Non-pigmented ciliary epithelial cell (primary cell): ENCODE measurements around the gene CYSLTR1.
"Not testable (repeated sequence)": the region's sequence is repeated elsewhere in the genome, so short reads cannot be mapped to it uniquely, and the experiment has no call there.

Experiments
- DNase-seq: peaks from one replicate; pipeline ENCODE4 v3.0.0-alpha.2; 2010; ENCODE audit warnings: low read depth

CYSLTR1 gene, protein sequence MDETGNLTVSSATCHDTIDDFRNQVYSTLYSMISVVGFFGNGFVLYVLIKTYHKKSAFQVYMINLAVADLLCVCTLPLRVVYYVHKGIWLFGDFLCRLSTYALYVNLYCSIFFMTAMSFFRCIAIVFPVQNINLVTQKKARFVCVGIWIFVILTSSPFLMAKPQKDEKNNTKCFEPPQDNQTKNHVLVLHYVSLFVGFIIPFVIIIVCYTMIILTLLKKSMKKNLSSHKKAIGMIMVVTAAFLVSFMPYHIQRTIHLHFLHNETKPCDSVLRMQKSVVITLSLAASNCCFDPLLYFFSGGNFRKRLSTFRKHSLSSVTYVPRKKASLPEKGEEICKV

DNA sequence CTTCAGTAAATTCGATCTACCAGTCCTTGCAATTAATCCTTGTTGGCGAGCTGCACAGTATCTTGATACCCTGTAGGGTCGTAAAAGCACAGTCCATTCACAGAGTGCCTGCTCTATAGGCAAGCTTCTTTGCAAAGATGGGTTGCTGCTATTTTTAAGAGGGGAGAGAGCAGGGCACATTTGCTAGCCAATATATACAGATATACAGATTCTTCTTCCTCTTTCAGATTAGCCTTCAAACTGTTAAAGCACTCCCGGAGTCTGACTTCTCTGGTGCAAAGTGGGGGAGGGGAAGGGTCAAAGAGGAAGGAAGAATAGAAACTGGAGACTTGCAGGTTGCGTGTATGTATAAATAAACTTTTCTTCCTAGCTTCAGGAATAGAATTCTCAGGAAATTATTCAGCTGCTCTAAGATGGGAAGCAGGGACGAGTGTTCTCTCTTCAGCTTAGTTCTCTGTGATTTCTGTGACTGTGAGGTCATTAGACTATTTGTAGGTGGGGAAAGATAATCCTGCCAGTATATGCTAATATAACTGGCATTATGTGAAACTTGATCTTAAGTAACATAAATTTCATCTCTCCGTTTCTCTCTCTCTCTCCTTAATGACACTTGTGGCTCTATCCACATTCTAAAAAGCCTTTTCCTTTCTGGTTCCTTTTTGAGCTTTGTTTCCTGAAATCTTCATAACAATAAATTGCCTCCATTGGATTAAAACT lies at the start of gene CYSLTR1:
Gene CYSLTR1, minus strand, starts transcription at position 242 of the 717 bp plus-strand sequence. CDS start 53,865 bp downstream, outside the sequence.
- DNase-seq, result no peak

DNA sequence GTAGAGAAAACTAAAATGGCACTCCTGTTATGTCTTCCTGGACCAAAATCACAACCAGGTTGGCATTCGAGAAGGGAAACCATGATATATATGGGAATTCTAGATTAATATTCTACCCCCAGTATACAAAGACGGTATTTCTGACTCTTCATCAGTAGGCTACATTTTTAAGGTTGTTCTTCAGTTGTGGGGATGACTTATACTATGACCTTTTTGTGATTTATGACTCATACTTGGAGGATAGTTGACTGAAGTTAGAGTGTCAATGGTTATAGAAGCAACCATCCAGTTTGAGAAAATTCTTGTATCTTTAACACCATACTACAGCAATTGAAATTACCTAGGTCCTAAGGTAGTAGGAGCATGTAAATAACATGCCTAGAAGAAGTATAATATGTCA lies 49.8 kb upstream of the CYSLTR1 start:
- DNase-seq, result no peak

DNA sequence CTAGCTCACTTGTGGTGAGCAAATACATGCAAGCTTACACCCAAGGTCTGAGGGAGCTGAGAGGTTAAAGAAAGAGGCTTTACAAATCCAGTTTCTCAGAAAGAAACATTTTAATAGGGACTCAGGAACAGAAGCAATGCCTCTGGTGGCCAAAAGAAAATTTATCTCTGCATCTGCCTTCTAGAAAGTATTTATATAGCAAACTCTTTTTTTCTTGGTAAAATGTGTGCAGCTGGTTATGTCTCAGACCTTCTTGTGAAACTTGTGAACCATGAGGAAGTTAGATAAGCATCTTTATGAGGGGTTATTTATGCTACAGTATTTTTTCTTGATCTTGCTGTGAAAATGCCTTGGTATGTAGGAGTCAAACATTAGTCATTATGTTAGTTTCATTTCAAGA lies 48.5 kb upstream of the CYSLTR1 start:
- no peak for DNase-seq

DNA sequence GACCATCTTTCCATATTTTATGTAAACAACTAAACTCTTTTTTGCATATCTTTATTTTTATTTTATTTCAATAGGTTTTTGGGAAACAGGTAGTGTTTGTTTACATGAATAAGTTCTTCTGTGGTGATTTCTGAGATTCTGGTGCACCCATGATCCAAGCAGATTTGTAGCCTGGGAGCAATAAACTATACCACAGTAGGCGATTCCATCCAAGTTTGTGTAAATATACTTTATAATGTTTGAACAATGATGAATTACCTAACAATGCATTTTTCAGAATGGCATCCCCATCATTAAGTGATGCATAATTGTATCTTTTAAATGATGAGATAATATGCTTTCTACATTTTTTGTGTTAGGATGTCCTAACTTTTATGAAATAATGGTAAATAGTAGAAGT lies 39.2 kb upstream of the CYSLTR1 start:
- DNase-seq, result no peak

DNA sequence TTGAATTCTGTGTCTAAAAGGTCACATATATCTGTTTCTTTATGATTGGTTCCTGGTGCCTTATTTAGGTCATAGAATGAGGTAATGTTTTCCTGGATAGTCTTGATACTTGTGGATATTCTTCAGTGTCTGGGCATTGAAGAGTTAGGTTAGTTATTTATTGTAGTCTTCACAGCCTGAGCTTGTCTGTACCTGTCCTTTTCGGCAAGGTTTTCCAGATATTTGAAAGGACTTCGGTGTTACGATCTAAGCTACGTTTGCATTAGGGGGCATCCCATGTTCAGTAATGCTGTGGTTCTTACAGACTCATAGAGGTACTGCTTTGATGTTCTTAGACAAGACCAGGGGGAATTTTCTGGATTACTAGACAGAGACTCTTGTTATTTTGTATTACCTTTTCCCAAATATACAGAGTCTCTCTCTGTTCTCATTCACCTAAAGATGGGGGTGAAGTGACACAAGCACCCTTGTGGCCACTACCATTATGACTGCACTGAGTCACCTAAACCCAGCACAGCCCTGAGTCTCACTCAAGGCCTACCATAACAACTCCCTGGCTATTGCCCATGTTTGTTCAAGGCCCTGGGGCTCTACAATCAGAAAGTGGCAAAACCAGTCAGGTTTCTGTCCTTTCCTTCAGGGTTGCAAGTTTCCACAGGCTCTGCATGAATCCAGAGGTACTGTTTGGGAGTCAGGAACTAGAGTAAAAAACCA lies 30.1 kb upstream of the CYSLTR1 start:
- DNase-seq, result no peak

DNA sequence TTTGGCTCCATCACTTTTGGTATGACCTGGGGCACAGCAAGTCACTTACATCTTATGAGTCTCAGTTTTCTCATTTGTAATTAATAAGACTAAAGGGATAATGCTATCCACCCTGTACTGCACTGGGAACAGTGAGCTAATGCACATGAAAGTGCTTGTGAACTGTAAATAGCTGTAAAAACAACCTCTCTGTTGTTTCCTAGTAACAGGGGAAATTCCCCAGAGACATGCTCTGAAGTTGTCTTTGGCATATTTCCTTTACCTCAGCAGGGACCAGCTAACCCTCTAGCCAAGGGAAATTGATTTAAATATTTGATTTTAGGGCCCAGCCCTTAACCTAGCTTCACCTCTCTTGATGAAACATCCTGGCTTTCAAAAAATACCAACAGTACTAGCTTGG lies 6.1 kb upstream of the CYSLTR1 start:
- DNase-seq, result no peak

DNA sequence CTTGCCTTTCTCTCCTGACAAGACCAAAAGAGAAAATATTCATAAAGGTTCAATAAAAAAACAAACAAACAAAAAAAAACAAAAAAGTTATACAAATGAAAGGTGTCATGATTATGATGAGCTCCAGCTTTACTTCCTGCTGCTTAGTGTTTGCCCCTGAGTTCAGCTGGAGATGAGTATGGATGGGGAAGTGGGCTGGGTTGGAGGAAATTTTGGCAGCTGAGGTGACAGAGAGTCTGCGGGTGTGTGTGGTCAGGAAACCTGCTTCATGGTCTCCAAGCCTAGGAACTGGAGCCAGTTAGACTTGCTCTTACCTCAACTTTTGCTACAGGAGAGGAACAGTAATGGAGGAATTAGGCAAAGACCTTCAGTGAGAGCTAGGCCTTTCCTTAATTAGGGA lies 4.3 kb upstream of the CYSLTR1 start:
- DNase-seq, result no peak

DNA sequence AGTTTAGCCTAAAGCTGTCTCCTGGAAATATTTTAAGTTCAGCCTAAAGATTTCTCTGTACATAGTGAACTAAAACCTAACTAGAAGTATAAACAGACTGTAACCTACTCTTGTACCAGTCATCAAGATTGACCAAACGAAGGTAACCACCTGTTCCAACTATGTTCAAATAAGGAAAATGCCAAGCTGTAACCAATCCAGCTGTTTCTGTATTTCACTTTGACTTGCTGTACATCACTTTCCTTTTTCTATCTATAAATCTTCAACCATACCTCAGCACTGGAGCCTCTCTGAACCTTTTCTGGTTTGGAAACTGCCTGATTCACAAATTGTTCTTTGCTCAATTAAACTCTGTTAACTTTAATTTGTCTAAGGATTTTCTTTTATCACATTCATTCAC lies 3.1 kb upstream of the CYSLTR1 start:
- no peak for DNase-seq

DNA sequence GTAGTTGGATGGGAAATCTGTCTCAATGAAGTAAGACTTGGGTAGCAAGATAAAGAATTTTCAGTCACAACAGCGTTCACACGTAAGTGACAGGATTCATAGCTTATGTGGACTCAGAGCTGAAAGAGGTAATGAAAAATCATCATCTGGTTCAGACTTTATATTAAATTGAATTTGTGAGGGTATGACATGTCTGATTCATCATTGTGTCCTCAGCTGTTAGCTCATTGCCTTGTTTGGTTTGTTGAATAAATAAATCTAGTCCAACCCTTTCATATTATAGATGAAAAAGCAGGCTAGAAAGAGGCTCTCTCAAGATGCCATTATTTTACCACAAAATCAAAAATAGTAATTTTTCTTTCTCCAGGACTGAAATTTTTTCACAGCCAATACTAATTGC lies 2.7 kb upstream of the CYSLTR1 start:
- no peak for DNase-seq

DNA sequence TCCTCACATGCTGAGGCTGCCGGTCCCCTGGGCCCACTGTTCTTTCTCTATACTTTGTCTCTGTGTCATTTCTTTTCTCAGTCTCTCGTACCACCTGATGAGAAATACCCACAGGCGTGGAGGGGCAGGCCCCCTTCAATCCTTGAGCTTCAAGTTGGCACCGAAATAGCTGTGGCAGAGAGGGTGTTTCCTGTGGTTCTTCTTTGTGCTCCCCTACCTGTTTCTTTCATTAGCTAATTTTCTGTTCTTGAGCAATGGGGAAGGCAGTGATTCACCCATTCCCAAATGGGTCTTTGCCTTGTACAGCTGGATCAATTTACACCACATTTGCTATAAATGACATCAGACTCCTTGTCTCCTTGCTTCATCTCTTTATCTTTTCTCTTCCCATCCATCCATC lies 2.1 kb upstream of the CYSLTR1 start:
- no peak for DNase-seq

DNA sequence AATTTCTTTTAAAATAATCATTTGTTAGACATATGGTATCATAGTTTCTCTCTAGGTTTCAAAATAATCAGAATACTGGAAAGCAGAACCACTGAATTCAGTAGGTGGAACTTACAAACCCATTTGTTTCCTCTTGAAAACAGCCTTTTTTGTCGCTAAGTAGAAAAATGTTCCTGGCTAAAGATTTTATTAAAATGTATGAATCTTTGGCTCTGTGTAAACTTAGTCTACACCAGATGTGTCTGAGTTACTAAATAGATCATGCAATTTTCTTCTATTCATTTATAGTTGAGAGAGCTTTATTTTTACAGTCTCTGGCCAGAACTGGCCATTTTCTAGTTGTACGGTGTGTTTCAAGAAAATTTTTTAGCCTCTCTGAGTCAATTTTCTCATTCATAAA lies 1.0 kb downstream of the CYSLTR1 start:
- no peak for DNase-seq

DNA sequence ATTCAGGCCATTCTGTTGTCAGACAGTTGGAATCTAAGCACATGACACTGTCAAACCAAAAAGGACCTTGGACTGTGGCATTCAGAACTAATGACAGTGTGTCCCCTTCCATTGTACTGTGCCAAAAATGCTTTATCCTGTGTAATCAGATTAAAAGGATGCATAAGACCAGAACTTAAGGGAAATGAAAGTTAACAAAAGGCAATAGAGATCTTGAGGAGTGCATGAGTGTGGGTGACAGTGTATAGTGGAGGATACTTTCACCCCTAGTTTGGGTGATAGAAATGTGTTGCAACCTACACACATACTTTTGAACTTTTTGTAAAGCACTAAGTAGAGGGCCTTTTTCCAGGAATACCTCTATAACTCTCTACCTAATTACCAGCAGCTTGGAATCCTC lies 4.5 kb downstream of the CYSLTR1 start:
- no peak for DNase-seq

DNA sequence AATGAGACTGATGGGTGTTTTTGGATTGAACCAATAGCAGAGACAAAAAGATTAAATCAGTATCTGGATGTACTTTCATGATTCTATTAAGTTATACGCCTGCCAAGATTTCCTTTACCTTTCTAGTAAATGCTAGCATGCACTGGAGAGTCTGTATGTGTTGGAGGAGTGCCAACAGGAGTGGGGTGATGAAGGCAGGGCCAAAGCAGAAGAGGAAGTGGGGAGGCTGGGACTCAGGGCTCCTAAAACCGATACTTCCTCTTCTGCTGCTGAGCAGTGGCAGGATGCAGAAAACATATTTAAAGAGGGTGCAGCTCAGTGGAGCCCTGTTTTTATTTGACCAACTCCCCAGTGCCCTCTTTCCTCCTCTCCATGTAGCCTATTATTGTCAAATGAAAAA lies 5.6 kb downstream of the CYSLTR1 start:
- DNase-seq, result no peak

DNA sequence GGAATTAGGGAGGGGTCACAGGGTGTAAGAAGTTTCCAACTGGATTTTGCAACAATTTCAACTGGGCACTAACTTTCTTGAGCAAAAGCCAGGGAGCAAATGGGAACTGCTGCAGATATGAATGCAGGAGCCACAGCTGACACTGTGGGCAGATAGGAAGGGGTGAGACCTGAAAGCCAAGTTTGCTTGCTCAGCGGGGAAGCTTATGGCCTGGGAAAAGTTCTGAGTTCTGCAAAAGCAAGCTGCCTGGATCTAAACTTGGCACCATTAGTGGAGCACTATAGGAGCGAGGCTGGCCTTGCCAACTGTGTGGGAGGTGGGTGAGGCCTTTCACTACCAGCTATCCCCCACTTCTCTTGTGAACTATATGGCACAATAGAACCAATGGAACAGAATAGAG lies 11.1 kb downstream of the CYSLTR1 start:
- DNase-seq, result no peak

DNA sequence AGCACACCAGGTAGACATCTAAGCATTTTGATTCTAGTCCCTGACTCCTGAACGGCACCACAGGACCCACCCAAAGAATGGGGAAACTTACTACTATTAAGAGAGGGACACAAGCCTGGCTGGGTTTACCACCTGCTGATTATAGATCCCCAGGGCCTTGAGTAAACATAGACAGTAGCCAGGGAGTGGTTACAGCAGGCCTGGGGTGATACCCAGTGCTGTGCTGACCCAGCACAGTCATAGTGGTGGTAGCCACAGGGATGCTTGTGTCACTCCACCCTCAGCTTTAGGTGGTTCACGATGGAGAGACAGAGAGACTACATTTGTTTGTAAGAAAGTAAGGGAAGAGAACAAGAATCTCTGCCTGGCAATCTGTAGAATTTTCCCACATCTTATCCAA lies 11.7 kb downstream of the CYSLTR1 start:
- no peak for DNase-seq

DNA sequence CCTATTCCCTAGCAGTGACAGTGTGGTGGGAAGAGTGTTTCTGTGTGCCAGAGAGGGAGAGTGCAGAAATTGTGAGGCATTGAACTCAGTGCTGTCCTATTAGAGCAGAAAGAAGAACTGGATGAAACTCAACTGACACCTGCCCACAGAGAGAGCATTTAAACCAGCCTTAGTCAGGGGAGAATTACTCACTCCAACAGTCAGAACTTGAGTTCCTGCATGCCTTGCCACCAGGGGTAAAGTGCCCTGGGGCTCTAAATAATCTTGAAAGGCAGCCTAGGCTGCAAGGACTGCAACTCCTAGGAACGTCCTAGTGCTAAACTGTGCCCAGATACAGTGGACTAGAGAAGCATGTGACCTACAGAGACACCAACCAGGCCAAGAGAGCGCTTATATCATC lies 12.8 kb downstream of the CYSLTR1 start:
- DNase-seq, result no peak

DNA sequence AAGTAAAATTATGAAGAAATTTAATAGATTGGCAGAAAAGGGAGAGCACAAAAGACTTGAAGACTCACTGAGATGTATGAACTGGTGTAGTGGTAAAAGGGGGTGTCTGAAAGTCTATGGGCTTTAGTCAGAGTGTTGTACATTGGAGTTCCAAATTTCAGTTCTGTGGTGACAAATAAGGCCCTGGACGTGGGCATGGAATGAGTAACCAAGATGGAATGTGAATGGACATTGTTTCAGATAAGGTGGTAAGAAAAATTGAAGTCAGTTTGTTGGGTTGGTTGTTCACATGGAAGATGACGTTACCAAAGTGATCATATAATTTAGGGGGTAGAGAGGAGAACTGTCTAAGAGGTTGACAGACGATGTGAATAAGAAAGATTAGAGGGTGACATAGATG lies 13.9 kb downstream of the CYSLTR1 start:
- DNase-seq, result no peak

DNA sequence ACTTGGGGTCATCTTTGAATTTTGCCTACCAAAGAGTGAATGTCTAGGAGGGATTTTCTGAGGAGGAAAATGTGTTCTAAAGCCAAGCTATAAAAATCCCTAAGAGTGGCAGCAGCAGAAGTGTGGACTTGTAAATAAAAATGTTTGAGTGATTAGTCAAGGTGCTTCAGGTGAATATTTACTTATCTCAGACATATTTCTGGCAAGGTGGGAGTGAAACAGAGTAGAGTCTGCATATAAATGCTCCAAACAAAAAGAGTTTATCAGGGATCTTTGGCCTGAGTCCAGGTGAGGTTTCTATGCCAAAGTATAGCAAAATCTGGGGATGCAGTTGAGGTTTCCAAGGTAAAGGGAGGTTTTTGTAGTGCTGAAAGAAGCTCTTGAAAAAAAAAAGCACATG lies 19.7 kb downstream of the CYSLTR1 start:
- DNase-seq, result no peak

DNA sequence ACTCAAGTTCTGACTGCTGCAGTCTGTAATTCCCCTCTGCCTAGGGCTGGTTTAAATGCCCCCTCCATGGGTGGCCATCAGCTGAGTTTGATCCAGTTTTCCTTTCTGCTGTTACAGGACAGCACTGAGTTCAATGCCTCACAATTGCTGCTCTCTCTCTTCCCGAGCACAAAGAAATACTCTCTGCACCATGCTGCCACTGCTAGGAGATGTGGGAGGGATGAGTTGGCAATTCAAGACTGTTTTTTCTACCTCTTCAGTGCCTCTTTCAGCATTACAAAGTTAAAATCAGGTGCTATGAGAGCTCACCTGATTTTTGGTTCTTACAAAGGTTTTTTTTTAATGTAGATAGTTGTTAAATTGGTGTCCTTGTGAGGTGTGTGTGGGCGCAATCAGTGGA lies 24.3 kb downstream of the CYSLTR1 start:
- DNase-seq, result no peak

DNA sequence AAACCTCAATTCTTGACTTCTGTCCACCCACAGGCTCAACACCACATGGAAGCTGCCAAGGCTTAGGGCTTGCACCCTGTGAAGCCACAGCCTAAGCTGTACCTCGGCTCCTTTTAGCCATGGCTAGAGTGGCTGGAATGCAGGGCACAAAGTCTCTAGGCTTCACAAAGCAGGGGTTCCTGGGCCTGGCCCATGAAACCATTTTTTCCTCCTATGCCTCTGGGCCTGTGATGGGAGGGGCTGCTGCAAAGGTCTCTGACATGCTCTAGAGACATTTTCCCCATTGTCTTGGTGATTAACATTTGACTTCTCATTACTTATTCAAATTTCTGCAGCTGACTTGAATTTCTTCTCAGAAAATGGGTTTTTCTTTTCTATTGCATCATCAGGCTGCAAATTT lies 26.5 kb downstream of the CYSLTR1 start:
- not testable (repeated sequence) for DNase-seq

DNA sequence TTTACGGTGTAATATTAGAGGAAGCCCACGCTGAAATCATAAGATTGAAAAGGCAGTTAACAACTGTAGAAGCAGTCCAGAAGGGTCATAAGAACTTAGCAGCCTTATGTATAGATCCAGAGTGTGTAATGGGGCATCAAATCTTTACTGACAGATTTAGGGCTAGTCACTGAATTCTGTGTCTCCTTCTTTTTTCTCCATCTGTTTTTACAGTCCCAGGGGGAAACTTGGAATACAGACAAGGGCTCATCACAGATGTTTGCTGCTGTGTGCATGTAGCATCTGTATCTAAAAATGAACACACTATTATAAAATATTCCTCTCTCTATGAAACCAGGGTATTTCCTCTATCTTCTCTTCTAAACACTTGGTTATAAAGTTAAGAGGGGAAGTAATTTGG lies 43.9 kb downstream of the CYSLTR1 start:
- DNase-seq, result no peak

DNA sequence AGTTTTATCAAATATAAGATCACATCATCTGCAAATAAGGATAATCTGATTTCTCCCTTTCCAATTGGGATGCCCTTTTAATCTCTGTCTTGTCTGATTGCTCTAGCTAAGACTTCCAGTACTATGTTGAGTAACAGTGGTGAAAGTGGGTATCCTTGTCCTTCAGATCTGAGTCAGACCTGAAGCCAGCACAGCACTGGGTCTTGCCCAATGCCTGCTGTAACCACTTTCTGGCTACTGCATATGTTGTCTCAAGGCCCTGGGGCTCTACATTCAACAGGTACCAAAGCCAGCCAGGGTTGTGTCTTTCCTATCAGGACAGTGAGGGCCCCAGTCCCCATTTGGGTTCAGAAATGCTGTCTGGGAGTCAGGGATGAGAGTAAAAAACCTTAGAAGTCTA lies 90.3 kb downstream of the CYSLTR1 start:
- DNase-seq, result no peak

DNA sequence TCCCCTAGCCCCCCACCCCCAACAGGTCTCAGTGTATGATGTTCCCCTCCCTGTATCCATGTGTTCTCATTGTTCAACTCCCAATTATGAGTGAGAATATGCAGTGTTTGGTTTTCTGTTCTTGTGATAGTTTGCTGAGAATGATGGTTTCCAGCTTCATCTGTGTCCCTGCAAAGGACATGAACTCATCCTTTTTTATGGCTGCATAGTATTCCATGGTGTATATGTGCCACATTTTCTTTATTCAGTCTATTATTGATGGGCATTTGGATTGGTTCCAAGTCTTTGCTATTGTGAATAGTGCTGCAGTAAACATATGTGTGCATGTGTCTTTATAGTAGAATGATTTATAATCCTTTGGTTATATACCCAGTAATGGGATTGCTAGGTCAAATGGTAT lies 101.4 kb downstream of the CYSLTR1 start:
- not testable (repeated sequence) for DNase-seq
